Measurements from ENCODE around the gene CHRM5. TPM values are rescaled to one million over a fixed set of nuclear protein-coding genes. Genes with fewer than 3 reads are reported as not detected.

Gene CHRM5
- total and polyA plus RNA-seq, 9 of the 15 experiments (the other 6 are each of a cell fraction or from before 2014, with no cell fraction given) = not detected

GRCh38 chr15:34065261-34065660 is 97.0 kb downstream of the CHRM5 start:
- H3K4me3 ChIP-seq = no peak overlapping the region
- no peak overlapping the region for H3K27ac ChIP-seq (ENCODE audit: extremely low read depth, low read depth, low read length)
- peaks cover 0 to 3% of the 10 kb centered on the region in 2 experiments; a peak in 2 of 5 replicates for H3K27me3 ChIP-seq (ENCODE audit: control insufficient read depth in 2 of 2, insufficient read depth in 2 of 2, low read length in 2 of 2)
- H3K9me1 ChIP-seq (ENCODE audit: control insufficient read depth, insufficient read depth, low read length) = no peaks in the 10 kb centered on the region
- no peaks in the 10 kb centered on the region for H3K79me2 ChIP-seq (ENCODE audit: control insufficient read depth, insufficient read depth, low read length)
- no peaks in the 10 kb centered on the region for H3K4me1 ChIP-seq (replicated peaks in 1 of 2; ENCODE audit: control insufficient read depth in 2 of 2, insufficient read depth in 2 of 2, low read length in 2 of 2)
- in situ Hi-C loops (cut with MboI) (loop anchor here (10.0 kb wide), 1 partner anchor 300 kb away; the partner anchor contains the start of gene LPCAT4), intact Hi-C loops (cut with micrococcal nuclease) (loop anchor here (2.0 kb wide), 1 partner anchor 44 kb away; no protein-coding TSS in a partner anchor)
- POLR2A ChIA-PET = interaction anchor here (0.7 kb wide), 1 partner anchor 201 kb away, joined by 3 read pairs; no protein-coding TSS in a partner anchor
- FAIRE-seq (no peak), ATAC-seq (no peak), DNase-seq (ENCODE audit: extremely low read depth in 1 of 4, low spot score in 3 of 4) (no peak)
- H3K9ac ChIP-seq (ENCODE audit: insufficient read depth in 1 of 2, low read depth in 2 of 2, low read length in 2 of 2) = no peak overlapping the region
- WGBS (ENCODE audit: insufficient coverage, low coverage, missing lambda C conversion rate) = 20% methylated on average over 3 of the region's 3 CpGs
- CTCF ChIA-PET (ENCODE audit: low intra/inter-chr PET ratio) = no interaction called here
- H2AFZ ChIP-seq (ENCODE audit: low read depth, low read length) = no peak overlapping the region
- H3K9me3 ChIP-seq (replicated peaks; ENCODE audit: control insufficient read depth, insufficient read depth, low read depth, low read length) = no peaks in the 10 kb centered on the region; the same call in 1 of the 2 replicates
- no peak overlapping the region for H3K4me2 ChIP-seq (ENCODE audit: insufficient read depth, low read length)
- no TSS peak for BruUV-seq (replicated peaks)
- H3K36me3 ChIP-seq (ENCODE audit: control insufficient read depth, insufficient read depth, low read length) = no peaks in the 10 kb centered on the region
- no peaks in the 10 kb centered on the region for H4K20me1 ChIP-seq (replicated peaks; ENCODE audit: control insufficient read depth, insufficient read depth, low read length)
- TF ChIP-seq FOXJ2 (tag; IDR thresholded peaks at IDR 0.05) (no peak), CHD2 (IDR thresholded peaks at IDR 0.05; ENCODE audit: low read depth, low read length) (no peak), SMARCE1 (IDR thresholded peaks at IDR 0.05) (no peak), ZNF165 (CRISPR knock-in tag; IDR thresholded peaks at IDR 0.05; ENCODE audit: borderline replicate concordance) (no peak), GMEB1 (CRISPR knock-in tag; IDR thresholded peaks at IDR 0.05) (no peak), GTF3C2 (IDR thresholded peaks at IDR 0.05; ENCODE audit: borderline replicate concordance, extremely low read depth, insufficient read length) (no peak), ZBTB5 (IDR thresholded peaks at IDR 0.05) (no peak), ZC3H8 (IDR thresholded peaks at IDR 0.05) (no peak), RAD51 (IDR thresholded peaks at IDR 0.05; ENCODE audit: borderline replicate concordance, low read depth) (no peak), ZNF785 (CRISPR knock-in tag; IDR thresholded peaks at IDR 0.05) (no peak), ESRRB (CRISPR knock-in tag; IDR thresholded peaks at IDR 0.05; ENCODE audit: borderline replicate concordance) (no peak), ELF2 (CRISPR knock-in tag; IDR thresholded peaks at IDR 0.05) (no peak), CREB3 (tag; conservative IDR thresholded peaks at IDR 0.05; ENCODE audit: low read depth) (no peak)

Measured in K562 (cell line).